Neural crest cell (in vitro differentiated cells): Measurements from ENCODE around the gene SAMD15. TPM values are rescaled to one million over a fixed set of nuclear protein-coding genes. Genes with fewer than 3 reads are reported as not detected.

Experiments
- DNase-seq: peaks from one replicate; pipeline ENCODE4 v3.0.0; 2021; ENCODE audit warnings: low read depth, mixed read lengths, low spot score
- H3K27ac Mint-ChIP-seq: one replicate; pipeline ENCODE4 v1.8.0; 2021; ENCODE audit warnings: mild to moderate bottlenecking, mixed read lengths; ENCODE audit not compliant: unreplicated experiment
- H3K27me3 Mint-ChIP-seq: 2 replicates; pipeline ENCODE4 v1.8.0; 2021; ENCODE audit warnings: low read depth, mild to moderate bottlenecking, mixed read lengths
- H3K36me3 Mint-ChIP-seq: 2 replicates; pipeline ENCODE4 v1.8.0; 2021; ENCODE audit warnings: low read depth, mild to moderate bottlenecking, mixed read lengths
- H3K4me1 Mint-ChIP-seq: 2 replicates; pipeline ENCODE4 v1.8.0; 2021; ENCODE audit warnings: mixed read lengths
- H3K4me3 Mint-ChIP-seq: one replicate; pipeline ENCODE4 v1.8.0; 2021; ENCODE audit warnings: mild to moderate bottlenecking, mixed read lengths
- H3K9me3 Mint-ChIP-seq: 2 replicates; pipeline ENCODE4 v1.8.0; 2021; ENCODE audit warnings: mixed read lengths
- CTCF ChIP-seq: fragments of 200-600 bp; sonication (generic); conservative IDR thresholded peaks from 2 replicates; pipeline ENCODE4 v1.5.0; 2021; ENCODE audit warnings: antibody characterized with exemption, mild to moderate bottlenecking
- total RNA-seq: library from RNA; stranded (reverse); gene quantifications from 2 replicates; pipeline ENCODE4 v1.2.1, GENCODE V29; 2021

Gene SAMD15
- total RNA-seq, 1 donor from 2014 or later: 4.3 TPM

- Mint-ChIP-seq H3K4me1 (peaks cover 51% of the 10 kb centered on the region), H3K4me3 (peak overlapping the region; percentile 94), H3K36me3 (peaks cover 14% of the 10 kb centered on the region), H3K27me3 (no peaks in the 10 kb centered on the region), H3K9me3 (peaks cover 5% of the 10 kb centered on the region), H3K27ac (peak overlapping the region; percentile 92)
- TF ChIP-seq CTCF: no peak
- peak; percentile 9 for DNase-seq
Measured at GRCh38 chr14:77375973-77376770, 1.0 kb upstream of the SAMD15 start.

- Mint-ChIP-seq H3K4me3 (no peak overlapping the region), H3K27ac (no peak overlapping the region), H3K4me1 (peaks cover 38% of the 10 kb centered on the region), H3K36me3 (peaks cover 13% of the 10 kb centered on the region), H3K9me3 (peaks cover 5% of the 10 kb centered on the region), H3K27me3 (no peaks in the 10 kb centered on the region)
- no peak for DNase-seq
- no peak for TF ChIP-seq CTCF
Measured at GRCh38 chr14:77377502-77377844, 294 bp downstream of the SAMD15 start.

- H3K4me3 Mint-ChIP-seq: no peak overlapping the region
- peaks cover 26% of the 10 kb centered on the region for H3K4me1 Mint-ChIP-seq
- no peaks in the 10 kb centered on the region for H3K27me3 Mint-ChIP-seq
- peaks cover 12% of the 10 kb centered on the region for H3K36me3 Mint-ChIP-seq
- no peak for DNase-seq
- peaks cover 5% of the 10 kb centered on the region for H3K9me3 Mint-ChIP-seq
- H3K27ac Mint-ChIP-seq: no peak overlapping the region
- TF ChIP-seq CTCF: no peak
Measured at GRCh38 chr14:77378701-77379100, 1.5 kb downstream of the SAMD15 start.

GRCh38 chr14:77390188-77390587, 13.0 kb downstream of the SAMD15 start:
- no peak overlapping the region for H3K27ac Mint-ChIP-seq
- no peaks in the 10 kb centered on the region for H3K4me1 Mint-ChIP-seq
- no peaks in the 10 kb centered on the region for H3K9me3 Mint-ChIP-seq
- TF ChIP-seq CTCF: no peak
- no peaks in the 10 kb centered on the region for H3K36me3 Mint-ChIP-seq
- H3K27me3 Mint-ChIP-seq: no peaks in the 10 kb centered on the region
- DNase-seq: no peak
- no peak overlapping the region for H3K4me3 Mint-ChIP-seq

- no peak for DNase-seq
- H3K36me3 Mint-ChIP-seq: peaks cover 10% of the 10 kb centered on the region
- no peaks in the 10 kb centered on the region for H3K27me3 Mint-ChIP-seq
- peaks cover 3% of the 10 kb centered on the region for H3K9me3 Mint-ChIP-seq
- no peak for TF ChIP-seq CTCF
- H3K27ac Mint-ChIP-seq: no peak overlapping the region
- no peaks in the 10 kb centered on the region for H3K4me1 Mint-ChIP-seq
- H3K4me3 Mint-ChIP-seq: no peak overlapping the region
Measured at GRCh38 chr14:77400216-77400615, 23.0 kb downstream of the SAMD15 start.
